Fibroblast of lung (primary cell): ENCODE results near the gene BID.

Experiments used
- EZH2 ChIP-seq: IDR thresholded peaks from 2 replicates; pipeline ENCODE4 v1.5.1; 2012; ENCODE audit warnings: low read length, control low read depth, mild to moderate bottlenecking; ENCODE audit errors: missing control alignments
- TF ChIP-seq, protein P1 (sequence below), 2 donors: IDR thresholded peaks in 1 of 2; conservative IDR thresholded peaks in 1 of 2; 1 replicate in 1 of 2; 2 replicates in 1 of 2; pipeline ENCODE4 v1.5.1; 2011 to 2012; ENCODE audit warnings: low read length in 2 of 2, control low read depth in 1 of 2, inconsistent platforms in 1 of 2, low read depth in 1 of 2, mild to moderate bottlenecking in 1 of 2

DNA sequence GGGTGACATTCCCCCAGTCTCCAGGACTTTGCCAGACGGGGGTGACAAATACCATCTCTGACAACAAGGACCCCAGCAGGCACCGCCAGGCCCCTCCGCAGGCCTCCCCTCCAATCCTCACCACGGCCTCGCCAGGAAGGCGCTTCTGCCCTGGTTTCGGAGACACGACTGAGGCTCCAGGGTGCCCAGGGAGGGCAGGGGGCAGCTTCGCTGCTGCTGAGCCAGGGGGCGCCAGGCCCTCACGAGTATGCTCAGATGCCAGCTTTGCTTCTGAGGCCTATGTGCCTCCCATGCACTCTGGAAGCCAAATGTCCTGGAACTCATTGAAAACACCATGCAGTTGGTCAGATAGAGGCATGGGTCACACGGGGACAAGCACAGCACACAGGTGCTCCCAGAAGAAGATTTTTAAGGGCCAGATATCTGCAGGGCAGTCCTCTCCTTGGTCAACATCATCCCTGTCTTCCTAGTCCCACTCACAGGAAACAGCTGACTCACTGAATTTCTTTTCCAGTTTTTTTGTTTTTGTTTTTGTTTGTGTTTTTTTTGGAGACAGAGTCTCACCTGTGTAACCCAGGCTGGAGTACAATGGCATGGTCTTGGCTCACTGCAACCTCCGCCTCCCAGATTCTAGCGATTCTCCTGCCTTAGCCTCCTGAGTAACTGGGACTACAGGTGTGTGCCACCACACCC lies 19.9 kb downstream of the BID start:
- TF ChIP-seq, protein P1, sequence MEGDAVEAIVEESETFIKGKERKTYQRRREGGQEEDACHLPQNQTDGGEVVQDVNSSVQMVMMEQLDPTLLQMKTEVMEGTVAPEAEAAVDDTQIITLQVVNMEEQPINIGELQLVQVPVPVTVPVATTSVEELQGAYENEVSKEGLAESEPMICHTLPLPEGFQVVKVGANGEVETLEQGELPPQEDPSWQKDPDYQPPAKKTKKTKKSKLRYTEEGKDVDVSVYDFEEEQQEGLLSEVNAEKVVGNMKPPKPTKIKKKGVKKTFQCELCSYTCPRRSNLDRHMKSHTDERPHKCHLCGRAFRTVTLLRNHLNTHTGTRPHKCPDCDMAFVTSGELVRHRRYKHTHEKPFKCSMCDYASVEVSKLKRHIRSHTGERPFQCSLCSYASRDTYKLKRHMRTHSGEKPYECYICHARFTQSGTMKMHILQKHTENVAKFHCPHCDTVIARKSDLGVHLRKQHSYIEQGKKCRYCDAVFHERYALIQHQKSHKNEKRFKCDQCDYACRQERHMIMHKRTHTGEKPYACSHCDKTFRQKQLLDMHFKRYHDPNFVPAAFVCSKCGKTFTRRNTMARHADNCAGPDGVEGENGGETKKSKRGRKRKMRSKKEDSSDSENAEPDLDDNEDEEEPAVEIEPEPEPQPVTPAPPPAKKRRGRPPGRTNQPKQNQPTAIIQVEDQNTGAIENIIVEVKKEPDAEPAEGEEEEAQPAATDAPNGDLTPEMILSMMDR (conservative IDR thresholded peaks at IDR 0.05 in 1 of 2, IDR thresholded peaks at IDR 0.05 in 1 of 2; ENCODE audit: low read depth in 1 of 2, low read length in 2 of 2), result peak in 1 of 2 donors; percentile 29
- TF ChIP-seq EZH2, result no peak
